Measurements from ENCODE around the gene PTGES.

DNA sequence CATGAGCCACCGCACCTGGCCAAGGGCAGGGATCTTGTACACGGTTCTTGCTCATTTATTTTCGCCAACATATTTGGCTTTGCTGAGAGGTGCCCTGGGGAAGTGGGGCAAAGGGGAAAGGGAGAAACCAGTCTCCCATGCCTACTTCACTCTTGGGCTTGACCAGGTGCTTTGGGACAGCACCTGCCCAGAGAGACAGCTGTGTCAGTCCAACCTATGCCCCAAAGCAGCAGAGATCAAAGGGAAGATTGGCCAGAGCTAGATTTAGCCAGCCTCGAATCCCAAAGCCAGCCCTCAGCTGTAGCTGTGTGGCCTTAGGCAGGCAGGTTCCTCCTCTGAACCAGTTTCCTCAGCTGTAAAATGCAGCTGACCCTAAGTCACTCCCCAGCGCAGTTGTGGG, 2.3 kb upstream of the PTGES start:
- TF ChIP-seq, protein P1, sequence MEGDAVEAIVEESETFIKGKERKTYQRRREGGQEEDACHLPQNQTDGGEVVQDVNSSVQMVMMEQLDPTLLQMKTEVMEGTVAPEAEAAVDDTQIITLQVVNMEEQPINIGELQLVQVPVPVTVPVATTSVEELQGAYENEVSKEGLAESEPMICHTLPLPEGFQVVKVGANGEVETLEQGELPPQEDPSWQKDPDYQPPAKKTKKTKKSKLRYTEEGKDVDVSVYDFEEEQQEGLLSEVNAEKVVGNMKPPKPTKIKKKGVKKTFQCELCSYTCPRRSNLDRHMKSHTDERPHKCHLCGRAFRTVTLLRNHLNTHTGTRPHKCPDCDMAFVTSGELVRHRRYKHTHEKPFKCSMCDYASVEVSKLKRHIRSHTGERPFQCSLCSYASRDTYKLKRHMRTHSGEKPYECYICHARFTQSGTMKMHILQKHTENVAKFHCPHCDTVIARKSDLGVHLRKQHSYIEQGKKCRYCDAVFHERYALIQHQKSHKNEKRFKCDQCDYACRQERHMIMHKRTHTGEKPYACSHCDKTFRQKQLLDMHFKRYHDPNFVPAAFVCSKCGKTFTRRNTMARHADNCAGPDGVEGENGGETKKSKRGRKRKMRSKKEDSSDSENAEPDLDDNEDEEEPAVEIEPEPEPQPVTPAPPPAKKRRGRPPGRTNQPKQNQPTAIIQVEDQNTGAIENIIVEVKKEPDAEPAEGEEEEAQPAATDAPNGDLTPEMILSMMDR (IDR thresholded peaks at IDR 0.05; ENCODE audit: insufficient read depth, low read depth, low read length) = no peak
- TF ChIP-seq EZH2 (IDR thresholded peaks at IDR 0.05; ENCODE audit: insufficient read depth, low read length) = no peak
